GM13977 (cell line): ENCODE data around the gene ZNF726.
"Not testable (repeated sequence)": the region's sequence is repeated elsewhere in the genome, so short reads cannot be mapped to it uniquely, and the experiment has no call there.

Experiments
- DNase-seq: peaks from one replicate; pipeline ENCODE4 v3.0.0; 2012; ENCODE audit warnings: low spot score
- in situ Hi-C: fragments of 300-500 bp; cut with MboI; formaldehyde crosslinking; loops from one replicate; pipeline ENCODE4 v1.12.0; 2022; ENCODE audit warnings: low sequenced_read_pairs, low pct_unique_long_range_greater_than_20kb, mixed read lengths, inconsistent platforms; ENCODE audit not compliant: unreplicated experiment
- TF ChIP-seq, protein P1 (sequence below): IDR thresholded peaks from 2 replicates; pipeline ENCODE4 v1.5.1; 2012; ENCODE audit warnings: mild to moderate bottlenecking, control low read depth; ENCODE audit not compliant: insufficient read depth; ENCODE audit errors: extremely low read depth, missing control alignments

ZNF726 gene

DNA sequence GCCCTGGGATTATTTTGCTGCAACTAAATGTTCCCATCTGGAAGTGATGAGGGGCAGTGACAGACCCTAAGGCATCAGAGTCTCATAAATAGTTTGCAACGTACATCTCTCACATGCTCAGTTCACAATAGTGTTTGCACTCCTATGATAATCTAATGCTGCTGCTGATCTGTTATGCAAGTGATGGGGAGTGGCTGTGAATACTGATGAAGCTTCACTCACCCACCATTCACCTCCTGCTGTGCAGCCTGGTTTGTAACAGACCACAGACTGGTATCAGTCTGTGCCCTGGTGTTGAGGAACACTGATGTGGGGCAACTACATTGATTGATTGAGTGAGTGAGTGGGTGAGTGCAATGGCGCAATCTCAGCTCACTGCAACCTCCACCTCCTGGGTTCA is 54.9 kb downstream of the ZNF726 start:
- no peak for DNase-seq
- TF ChIP-seq, protein P1, sequence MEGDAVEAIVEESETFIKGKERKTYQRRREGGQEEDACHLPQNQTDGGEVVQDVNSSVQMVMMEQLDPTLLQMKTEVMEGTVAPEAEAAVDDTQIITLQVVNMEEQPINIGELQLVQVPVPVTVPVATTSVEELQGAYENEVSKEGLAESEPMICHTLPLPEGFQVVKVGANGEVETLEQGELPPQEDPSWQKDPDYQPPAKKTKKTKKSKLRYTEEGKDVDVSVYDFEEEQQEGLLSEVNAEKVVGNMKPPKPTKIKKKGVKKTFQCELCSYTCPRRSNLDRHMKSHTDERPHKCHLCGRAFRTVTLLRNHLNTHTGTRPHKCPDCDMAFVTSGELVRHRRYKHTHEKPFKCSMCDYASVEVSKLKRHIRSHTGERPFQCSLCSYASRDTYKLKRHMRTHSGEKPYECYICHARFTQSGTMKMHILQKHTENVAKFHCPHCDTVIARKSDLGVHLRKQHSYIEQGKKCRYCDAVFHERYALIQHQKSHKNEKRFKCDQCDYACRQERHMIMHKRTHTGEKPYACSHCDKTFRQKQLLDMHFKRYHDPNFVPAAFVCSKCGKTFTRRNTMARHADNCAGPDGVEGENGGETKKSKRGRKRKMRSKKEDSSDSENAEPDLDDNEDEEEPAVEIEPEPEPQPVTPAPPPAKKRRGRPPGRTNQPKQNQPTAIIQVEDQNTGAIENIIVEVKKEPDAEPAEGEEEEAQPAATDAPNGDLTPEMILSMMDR, result no peak
- in situ Hi-C loops, result loop anchor here (5.0 kb wide), 1 partner anchor 97 kb away; no protein-coding TSS in a partner anchor

DNA sequence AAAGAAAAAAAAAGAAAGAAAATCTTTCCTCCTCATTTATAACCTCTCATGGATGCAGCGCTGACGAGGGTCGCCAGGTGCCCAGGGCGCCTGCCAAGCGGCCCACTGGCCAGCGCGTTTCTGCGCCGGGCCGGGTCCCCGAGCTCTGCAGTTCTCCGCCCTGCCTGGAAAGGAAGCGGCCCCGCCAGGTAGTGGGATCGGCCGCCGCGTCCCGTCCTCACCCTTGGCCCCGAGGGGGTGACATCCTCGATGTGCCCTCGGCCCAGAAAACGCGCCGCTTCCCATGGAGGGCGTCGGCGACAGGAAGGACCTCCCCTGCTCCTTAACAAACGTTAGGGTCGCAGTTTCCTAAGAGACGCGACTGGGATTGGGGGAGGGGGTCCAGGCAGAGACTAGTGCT is 56.9 kb downstream of the ZNF726 start:
- TF ChIP-seq, protein P1, result no peak
- no peak for DNase-seq
- in situ Hi-C loops, result no loop called here

DNA sequence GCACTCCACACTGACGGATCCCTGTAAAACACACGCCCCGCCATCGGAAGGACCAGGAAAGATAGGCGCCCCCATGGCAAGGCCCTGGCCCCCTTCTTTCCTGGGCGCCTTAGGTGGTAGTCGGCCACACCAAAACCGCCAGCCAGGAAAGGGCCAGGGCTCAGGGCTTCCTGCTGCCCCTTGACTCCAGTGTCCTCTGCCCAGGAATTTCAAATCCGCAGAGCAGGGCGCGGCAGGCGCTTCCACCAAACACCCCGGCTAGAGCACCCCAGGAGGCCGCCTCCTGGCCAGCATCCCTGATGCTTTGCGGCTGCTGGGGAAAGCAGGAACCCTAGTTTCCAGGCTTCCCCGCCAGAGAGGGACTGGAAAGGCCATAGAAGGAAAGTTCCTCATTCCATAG is 57.5 kb downstream of the ZNF726 start:
- TF ChIP-seq, protein P1, result no peak
- in situ Hi-C loops, result no loop called here
- DNase-seq, result no peak

DNA sequence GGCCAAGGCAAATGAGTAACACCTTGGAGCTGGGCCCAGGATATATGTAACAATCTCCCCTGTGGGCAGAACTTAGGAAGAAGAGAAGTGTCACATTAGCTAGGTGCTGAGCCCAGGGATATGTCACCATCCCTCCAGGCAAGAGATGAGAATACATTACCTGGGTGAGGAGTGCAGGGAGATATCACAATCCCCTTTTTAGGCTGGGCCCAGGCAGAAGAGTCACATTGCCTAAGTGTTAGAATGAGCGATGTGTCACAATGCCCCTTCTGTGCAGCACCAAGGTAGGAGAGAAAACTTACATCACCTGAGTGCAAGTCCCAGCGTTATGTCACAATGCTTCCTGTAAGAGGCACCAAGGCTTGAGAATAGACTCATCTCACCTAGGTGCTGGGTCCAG is 60.3 kb downstream of the ZNF726 start:
- in situ Hi-C loops, result no loop called here
- TF ChIP-seq, protein P1, result no peak
- no peak for DNase-seq

DNA sequence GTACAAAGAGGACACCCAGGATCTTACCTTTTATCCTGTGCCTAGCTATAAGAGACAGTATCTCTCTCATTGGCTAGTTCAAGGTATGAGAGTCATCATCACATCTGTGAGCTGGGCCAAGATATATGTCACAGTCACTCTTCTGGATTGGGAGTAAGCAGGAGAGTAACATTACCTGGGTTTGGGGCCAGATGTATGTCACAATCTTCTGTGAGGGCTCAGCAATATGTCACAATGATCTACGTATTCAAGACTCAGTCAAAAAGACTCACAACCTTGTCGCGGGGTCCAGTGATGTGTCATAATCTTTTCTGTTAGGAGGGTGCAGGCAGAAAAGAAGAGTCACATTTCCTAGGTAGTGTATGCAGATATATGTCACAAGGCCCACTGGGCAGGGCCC is 61.9 kb downstream of the ZNF726 start:
- in situ Hi-C loops, DNase-seq: not testable (repeated sequence)

DNA sequence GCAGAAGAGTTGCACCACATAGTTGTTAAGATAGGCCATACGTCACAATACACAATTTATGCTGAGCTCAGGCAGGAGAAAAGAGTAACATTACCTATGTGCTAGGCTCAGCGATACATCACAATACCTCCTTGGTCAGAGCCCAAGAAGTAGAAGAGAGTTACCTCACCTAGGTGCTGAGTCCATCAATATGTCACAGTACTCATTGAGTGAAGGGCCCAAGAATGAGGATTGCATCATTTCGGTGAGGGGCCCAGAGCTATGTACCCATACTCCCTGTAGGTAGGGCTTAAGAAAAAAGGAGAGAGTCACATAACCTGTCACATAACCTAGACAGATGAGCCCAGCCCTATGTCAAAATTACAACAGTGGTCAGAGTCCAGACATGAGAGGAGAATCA is 62.6 kb downstream of the ZNF726 start:
- DNase-seq, in situ Hi-C loops: not testable (repeated sequence)

DNA sequence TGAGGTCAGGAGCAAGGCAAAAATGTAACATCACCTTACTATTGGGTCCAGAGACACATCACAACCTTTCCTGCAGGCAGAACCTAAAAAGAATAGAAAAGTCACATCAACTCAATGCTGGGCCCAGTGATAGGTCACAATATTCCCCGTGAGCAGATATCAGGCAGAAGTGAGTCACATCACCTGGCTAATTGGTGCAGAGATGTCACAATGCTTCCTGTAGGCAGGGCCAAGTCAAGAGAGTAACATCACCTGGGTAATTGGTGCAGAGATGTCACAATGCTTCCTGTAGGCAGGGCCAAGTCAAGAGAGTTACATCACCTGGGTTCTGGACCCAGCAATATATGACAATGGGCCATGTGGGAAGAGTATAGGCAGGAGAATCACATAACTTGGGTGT is 63.4 kb downstream of the ZNF726 start:
- in situ Hi-C loops, result no loop called here
- DNase-seq, result no peak
- TF ChIP-seq, protein P1, result no peak

DNA sequence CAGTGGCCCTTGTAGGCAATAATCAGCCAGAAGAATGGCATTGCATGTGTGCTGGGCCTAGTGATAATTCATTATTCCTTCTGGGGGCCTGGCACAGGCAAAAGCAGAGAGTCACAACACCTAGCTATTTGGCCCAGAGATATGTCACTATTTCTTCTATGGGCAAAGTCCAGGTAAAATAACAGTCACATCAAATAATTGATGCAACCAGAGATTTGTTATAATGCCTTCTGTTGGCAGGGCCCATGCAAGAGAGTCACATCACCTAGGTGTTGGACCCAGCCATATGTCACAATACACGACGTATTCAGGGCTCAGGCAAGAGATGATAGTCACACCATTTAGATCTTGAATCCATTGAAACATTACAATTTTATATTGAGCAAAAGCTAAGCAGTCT is 66.1 kb downstream of the ZNF726 start:
- TF ChIP-seq, protein P1, result no peak
- in situ Hi-C loops, result no loop called here
- DNase-seq, result no peak
